ENCODE results near the gene USP10. TPM values are rescaled to one million over a fixed set of nuclear protein-coding genes. Genes with fewer than 3 reads are reported as not detected.

The USP10 gene
- total RNA-seq, 1 experiment from 2014 or later: 50.4 TPM

DNA sequence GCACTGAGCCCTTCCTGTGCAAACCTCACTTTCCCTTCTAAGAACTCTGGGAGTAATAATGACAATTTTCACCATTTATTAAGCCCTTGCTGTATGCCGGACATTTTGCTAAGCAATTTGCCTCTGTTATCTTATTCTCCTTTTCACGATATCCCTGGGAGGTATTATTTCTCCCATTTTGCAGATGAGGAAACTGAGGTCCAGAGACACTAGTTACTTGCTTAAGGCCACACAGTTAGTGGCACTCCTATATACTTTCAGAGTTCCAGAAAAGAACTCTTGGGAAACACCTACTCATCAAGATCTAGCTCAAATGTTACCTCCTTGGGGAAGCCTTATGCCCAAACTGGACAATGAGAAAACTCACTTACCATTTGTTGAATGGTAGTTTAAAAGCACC, 4.8 kb upstream of the USP10 start:
- Histone ChIP-seq H3K36me3 (ENCODE audit: low read depth, low read length) (no peaks in the 10 kb centered on the region), H3K9me3 (ENCODE audit: low read length) (no peaks in the 10 kb centered on the region), H2AFZ (ENCODE audit: low read length) (no peak overlapping the region), H3F3A (ENCODE audit: low read length, unreplicated experiment) (no peaks in the 10 kb centered on the region), H3K79me2 (ENCODE audit: low read length) (peaks cover 2% of the 10 kb centered on the region; the same call in 1 of the 2 replicates), H3K4me2 (ENCODE audit: low read length) (no peak overlapping the region), H3K4me3 (ENCODE audit: low read length) (no peak overlapping the region), H4K20me1 (ENCODE audit: low read length) (no peaks in the 10 kb centered on the region), H3K27me3 (ENCODE audit: low read length) (no peaks in the 10 kb centered on the region), H3K27ac (ENCODE audit: low read length) (no peak overlapping the region), H3K9me2 (replicated peaks; ENCODE audit: low read length) (no peaks in the 10 kb centered on the region), H3K4me1 (ENCODE audit: insufficient read depth, low read length) (peaks cover 5% of the 10 kb centered on the region; the same call in 1 of the 2 replicates), H3K9ac (ENCODE audit: low read length) (no peak overlapping the region)
- TF ChIP-seq EZH2phosphoT487 (IDR thresholded peaks at IDR 0.05; ENCODE audit: borderline replicate concordance, low read length) (no peak), EZH2 (IDR thresholded peaks at IDR 0.05; ENCODE audit: low read length, unreplicated experiment) (no peak)
- TF ChIP-seq, protein P1, sequence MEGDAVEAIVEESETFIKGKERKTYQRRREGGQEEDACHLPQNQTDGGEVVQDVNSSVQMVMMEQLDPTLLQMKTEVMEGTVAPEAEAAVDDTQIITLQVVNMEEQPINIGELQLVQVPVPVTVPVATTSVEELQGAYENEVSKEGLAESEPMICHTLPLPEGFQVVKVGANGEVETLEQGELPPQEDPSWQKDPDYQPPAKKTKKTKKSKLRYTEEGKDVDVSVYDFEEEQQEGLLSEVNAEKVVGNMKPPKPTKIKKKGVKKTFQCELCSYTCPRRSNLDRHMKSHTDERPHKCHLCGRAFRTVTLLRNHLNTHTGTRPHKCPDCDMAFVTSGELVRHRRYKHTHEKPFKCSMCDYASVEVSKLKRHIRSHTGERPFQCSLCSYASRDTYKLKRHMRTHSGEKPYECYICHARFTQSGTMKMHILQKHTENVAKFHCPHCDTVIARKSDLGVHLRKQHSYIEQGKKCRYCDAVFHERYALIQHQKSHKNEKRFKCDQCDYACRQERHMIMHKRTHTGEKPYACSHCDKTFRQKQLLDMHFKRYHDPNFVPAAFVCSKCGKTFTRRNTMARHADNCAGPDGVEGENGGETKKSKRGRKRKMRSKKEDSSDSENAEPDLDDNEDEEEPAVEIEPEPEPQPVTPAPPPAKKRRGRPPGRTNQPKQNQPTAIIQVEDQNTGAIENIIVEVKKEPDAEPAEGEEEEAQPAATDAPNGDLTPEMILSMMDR (conservative IDR thresholded peaks at IDR 0.05; ENCODE audit: low read depth, low read length): no peak
- DNase-seq (no peak), ATAC-seq (no peak)
- POLR2A ChIA-PET (ENCODE audit: unreplicated experiment): no interaction called here
- BruUV-seq (replicated peaks): no TSS peak
- CTCF ChIA-PET: no interaction called here
- intact Hi-C loops (cut with micrococcal nuclease): no loop called here

DNA sequence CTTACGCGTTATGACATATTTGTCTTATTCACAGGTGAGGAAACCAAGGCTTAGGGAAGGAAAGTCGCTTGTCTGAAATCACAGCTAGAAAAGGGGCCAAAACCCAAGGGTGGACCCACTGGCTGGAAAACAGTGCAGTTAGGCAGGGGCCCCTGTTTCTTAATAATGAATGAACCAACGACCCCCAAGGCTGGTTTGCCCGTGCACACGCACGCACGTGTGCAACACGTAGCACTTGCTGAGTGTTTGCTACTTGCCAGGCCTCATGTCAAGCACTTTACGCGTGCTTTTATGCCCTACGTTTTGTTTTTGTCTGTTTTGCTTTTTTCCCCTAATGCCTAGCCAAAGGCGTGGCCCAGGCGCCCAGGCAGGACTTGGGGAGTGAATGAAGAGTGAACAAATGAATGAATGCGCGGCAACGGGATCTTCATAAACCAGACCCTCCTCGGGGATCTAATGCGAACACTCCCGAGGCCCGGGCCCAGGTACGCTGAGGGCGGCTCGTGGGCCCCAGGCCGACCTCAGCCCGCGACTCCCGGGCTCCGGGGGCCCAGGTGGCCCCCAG, 571 bp upstream of the USP10 start:
- peak; percentile 14 for DNase-seq
- H3K9me2 ChIP-seq (replicated peaks; ENCODE audit: low read length): no peaks in the 10 kb centered on the region
- TSS peak; percentile 60 for BruUV-seq (replicated peaks)
- H3K4me1 ChIP-seq (ENCODE audit: insufficient read depth, low read length): peaks cover 17% of the 10 kb centered on the region
- no peaks in the 10 kb centered on the region for H3F3A ChIP-seq (ENCODE audit: low read length, unreplicated experiment)
- peaks cover 44% of the 10 kb centered on the region for H3K79me2 ChIP-seq (ENCODE audit: low read length)
- ChIA-PET POLR2A (ENCODE audit: unreplicated experiment) (no interaction called here), CTCF (no interaction called here)
- H3K36me3 ChIP-seq (ENCODE audit: low read depth, low read length): 0 out of 2 replicates have a peak, but pooled peaks cover 3% of the 10 kb centered on the region
- peak; percentile 44 for ATAC-seq
- peak overlapping the region; percentile 93 for H3K9ac ChIP-seq (ENCODE audit: low read length)
- intact Hi-C loops (cut with micrococcal nuclease): no loop called here
- H3K9me3 ChIP-seq (ENCODE audit: low read length): no peaks in the 10 kb centered on the region
- TF ChIP-seq EZH2phosphoT487 (IDR thresholded peaks at IDR 0.05; ENCODE audit: borderline replicate concordance, low read length): no peak
- TF ChIP-seq EZH2 (IDR thresholded peaks at IDR 0.05; ENCODE audit: low read length, unreplicated experiment): no peak
- TF ChIP-seq, protein P1 (conservative IDR thresholded peaks at IDR 0.05; ENCODE audit: low read depth, low read length): no peak
- peaks cover 35% of the 10 kb centered on the region for H4K20me1 ChIP-seq (ENCODE audit: low read length)
- no peaks in the 10 kb centered on the region for H3K27me3 ChIP-seq (ENCODE audit: low read length)
- peak overlapping the region; percentile 97 for H3K4me2 ChIP-seq (ENCODE audit: low read length)
- H2AFZ ChIP-seq (ENCODE audit: low read length): peak overlapping the region; percentile 94
- no peak overlapping the region for H3K27ac ChIP-seq (ENCODE audit: low read length)
- peak overlapping the region; percentile 94 for H3K4me3 ChIP-seq (ENCODE audit: low read length)

Measured in PC-3 (cell line).